GM18873 (cell line): Measurements from ENCODE around the gene NPC1.
"Not testable (repeated sequence)": the region's sequence is repeated elsewhere in the genome, so short reads cannot be mapped to it uniquely, and the experiment has no call there.

Source experiments
- ATAC-seq: cut with Tn5 transposase; IDR thresholded peaks from one replicate; pipeline ENCODE4 v1.9.1; 2021; ENCODE audit warnings: mild to moderate bottlenecking, moderate library complexity, moderate number of reproducible peaks; ENCODE audit not compliant: unreplicated experiment, low FRiP score

NPC1 gene

DNA sequence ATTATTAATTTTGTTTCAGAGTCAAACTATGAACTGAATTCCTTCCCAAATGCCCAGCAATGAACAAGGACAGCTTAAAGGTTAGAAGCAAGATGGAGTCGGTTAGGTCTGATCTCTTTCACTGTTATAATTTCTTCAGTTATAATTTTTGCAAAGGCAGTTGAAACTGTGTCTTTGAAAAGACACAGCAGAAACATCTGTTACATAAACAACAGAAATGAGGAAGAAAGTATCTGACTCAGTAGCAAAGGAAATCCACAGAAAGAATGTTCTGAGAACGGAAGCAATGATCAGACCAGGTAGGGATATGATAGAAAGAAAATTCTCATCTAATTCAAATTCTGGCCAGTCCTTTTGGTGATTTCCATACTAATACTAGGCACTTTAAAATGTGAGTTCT lies 88.2 kb downstream of the NPC1 start:
- ATAC-seq, result no peak

DNA sequence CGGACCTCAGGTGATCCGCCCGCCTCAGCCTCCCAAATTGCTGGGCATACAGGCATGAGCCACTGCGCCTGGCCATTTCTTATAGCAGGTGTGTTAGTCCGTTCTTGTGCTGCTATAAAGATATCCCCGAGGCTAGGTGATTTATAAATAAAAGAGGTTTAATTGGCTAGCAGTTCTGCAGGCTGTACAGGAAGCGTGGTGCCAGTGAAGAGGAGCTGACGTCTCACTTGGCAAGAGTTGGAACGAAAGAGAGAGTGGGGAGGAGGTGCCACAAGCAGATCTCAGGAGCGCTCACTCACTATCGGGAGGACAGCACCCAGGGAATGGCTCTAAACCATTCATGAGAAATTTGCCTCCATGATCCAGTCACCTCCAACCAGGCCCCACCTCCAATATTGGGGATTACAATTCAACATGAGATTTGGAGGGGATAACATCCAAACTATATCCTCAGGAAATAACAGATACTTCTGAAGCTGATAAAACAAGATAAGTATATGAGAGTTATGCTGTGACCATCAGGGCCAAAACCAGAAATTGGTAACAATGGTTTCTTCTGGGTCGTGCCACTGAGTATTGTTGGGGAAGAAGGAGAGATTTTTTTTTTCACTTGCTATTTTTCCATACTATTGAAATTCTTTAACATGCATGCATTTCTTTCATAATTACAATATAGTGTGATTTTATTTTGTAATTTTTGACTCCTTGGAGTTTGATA lies 90.4 kb downstream of the NPC1 start:
- no peak for ATAC-seq

DNA sequence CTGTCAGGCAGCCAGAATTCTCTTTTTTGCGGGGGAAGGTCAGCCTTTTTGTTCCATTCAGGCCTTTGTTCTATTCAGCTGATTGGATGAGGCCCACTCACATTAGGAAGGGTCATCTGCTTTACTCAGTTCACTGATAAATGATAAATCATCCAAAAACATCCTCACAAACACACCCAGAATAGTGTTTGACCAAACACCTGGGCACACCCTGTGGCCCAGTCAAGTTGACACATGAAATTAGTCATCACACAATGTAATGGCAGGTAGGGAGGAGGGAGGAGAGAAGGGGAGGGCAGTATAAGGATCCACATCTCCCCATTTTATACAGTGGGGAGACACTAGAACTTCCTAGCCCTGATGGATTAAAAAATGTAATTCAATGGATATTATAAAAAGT lies 91.3 kb downstream of the NPC1 start:
- ATAC-seq, result no peak

DNA sequence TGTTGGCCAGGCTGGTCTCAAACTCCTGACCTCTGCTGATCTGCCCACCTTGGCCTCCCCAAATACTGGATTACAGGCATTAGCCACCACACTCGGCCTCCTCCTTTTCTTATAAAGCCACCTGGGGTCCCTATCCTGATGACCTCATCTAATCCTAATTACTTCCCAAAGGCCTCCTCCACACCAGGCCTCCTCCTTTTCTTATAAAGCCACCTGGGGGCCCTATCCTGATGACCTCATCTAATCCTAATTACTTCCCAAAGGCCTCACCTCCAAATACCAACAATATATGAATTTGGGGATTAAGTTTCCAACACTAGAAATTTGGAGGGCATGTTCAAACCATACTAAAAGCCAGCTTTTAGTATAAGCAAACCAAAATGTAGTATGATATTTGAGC lies 92.7 kb downstream of the NPC1 start:
- ATAC-seq, result no peak

DNA sequence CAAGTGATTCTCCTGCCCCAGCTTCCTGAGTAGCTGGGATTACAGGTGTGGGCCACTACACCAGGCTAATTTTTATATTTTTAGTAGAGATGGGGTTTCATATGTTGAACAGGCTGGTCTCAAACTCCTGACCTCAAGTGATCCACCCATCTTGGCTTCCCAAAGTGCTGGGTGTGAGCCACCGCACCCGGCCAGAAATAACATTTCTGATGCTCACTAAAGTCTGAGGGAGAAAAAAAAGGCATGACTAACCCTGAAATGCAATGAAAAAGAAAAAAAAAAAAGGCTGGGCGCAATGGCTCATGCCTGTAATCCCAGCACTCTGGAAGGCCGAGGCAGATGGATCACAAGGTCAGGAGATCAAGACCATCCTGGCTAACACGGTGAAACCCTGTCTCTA lies 96.7 kb downstream of the NPC1 start:
- not testable (repeated sequence) for ATAC-seq

DNA sequence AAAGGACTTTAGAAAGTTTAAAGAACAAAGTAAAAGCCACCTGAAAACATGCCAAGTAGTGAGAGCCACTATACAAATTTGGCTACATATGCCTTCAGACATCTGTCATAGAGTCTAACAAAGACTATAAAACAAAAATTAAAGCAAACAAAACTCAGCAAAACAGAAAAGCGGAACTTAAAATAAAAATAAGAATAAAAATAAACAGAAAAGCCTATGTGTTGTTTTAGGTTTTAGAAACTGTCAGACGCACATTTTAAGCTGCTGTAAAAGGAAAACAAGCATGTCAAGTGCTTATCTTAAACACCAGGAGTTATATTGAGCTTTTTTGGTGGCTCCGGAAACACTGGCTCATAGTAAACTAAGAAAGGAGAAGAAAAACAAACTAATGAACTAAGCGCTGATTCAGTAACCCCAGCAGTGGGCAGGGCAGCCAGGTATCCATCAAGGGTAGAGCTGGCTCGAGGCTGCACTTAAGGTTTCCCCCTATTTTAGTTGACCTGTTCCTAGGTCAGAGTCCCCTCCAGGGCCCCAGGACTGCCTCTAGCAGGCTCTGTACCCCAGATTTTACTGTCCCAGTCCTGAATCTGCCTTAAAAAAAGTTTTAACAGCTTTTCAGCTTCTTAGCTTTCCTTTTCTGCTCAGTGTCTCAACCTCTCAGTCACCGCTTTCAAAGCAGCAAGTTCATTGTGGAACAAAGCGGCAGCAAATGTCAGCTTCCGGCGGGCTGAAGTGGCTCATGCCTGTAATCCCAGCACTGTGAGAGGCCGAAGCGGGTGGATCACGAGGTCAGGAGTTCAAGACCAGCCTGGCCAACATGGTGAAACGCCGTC lies 98.4 kb downstream of the NPC1 start:
- ATAC-seq, result peak; percentile 49

DNA sequence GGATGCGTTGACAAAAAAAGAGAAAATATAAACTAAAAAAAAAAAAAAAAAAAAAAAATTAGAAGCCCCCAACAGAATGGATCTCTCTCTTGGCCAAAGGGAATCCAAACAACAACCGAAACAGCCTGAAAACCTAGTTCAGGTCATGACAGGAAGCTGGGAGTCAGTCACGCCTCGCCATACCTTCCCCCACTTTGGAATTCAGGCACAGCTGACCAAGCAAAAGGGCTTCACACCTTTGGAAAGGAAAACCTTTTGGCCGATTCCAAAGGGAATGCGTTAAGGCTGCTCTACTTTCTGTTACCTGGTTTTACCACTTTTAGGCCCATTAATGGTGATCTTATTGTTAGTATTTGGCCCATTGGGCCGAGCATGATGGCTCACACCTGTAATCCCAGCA lies 100.9 kb downstream of the NPC1 start:
- no peak for ATAC-seq

DNA sequence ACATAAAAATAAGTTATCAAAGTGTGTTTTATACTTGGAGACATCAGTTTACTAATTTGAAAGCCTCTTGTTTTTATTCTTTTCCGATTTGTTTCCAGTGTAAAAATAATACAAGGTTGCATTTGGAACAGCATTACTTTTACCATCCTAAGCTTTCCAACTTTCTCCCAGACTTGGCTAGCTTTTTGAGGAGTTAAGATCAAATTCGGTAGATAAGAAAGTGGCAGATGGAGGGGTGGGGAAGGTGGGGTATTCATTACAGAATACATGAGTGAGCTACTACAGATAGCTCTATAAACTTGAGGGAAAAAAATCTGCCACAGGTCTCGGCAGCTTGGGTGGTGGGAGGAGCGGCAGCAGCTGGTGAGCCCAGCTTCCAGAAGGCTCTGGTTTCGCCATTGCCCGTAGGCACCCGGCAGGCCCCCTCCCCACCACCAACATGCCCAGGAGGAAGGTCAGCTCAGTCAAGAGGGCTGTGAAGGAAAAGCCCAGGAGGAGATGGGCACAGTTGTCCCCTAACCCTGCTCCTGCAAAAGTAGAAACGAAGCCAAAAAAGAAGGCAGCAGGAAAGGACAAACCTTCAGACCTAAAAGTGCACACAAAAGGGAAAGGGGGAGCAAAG lies 101.6 kb downstream of the NPC1 start:
- ATAC-seq, result no peak
